GM13976 (cell line): ENCODE data around the gene SMIM24.
A peak's percentile ranks its signal among the peaks of the same experiment; 100 is the strongest.
"Not testable (repeated sequence)": the region's sequence is repeated elsewhere in the genome, so short reads cannot be mapped to it uniquely, and the experiment has no call there.

ENCODE experiments used
- DNase-seq: peaks from one replicate; pipeline ENCODE4 v3.0.0; 2012; ENCODE audit warnings: low spot score
- CTCF ChIP-seq: IDR thresholded peaks from 2 replicates; pipeline ENCODE4 v1.5.1; 2012; ENCODE audit warnings: borderline replicate concordance, mild to moderate bottlenecking; ENCODE audit not compliant: insufficient read depth; ENCODE audit errors: extremely low read depth, missing control alignments, control extremely low read depth
- in situ Hi-C: fragments of 300-500 bp; cut with MboI; formaldehyde crosslinking; loops from one replicate; pipeline ENCODE4 v1.12.0; 2022; ENCODE audit warnings: low sequenced_read_pairs, mixed read lengths, inconsistent platforms; ENCODE audit not compliant: unreplicated experiment

Gene SMIM24

GRCh38 chr19:3508771-3509535 lies 28.6 kb upstream of the SMIM24 start:
- in situ Hi-C loops: no loop called here
- no peak for DNase-seq

GRCh38 chr19:3508121-3508661 lies 27.9 kb upstream of the SMIM24 start:
- in situ Hi-C loops, DNase-seq: not testable (repeated sequence)

More at GRCh38 chr19:3508771-3509535, 28.6 kb upstream of the SMIM24 start:
- no peak for TF ChIP-seq CTCF

- DNase-seq: no peak
- in situ Hi-C loops: no loop called here
- TF ChIP-seq CTCF: no peak
Observed at GRCh38 chr19:3507371-3508120, 27.2 kb upstream of the SMIM24 start.

- in situ Hi-C loops: no loop called here
- TF ChIP-seq CTCF: no peak
- peak; percentile 72 for DNase-seq
Observed at GRCh38 chr19:3506384-3507340, 26.3 kb upstream of the SMIM24 start.

GRCh38 chr19:3505598-3506383 lies 25.5 kb upstream of the SMIM24 start, which contains the start of gene FZR1:
Gene FZR1, plus strand, starts transcription at chr19:3506311. Its CDS starts 16,679 bp downstream, at chr19:3522990.
- in situ Hi-C loops: no loop called here
- TF ChIP-seq CTCF: no peak
- peak; percentile 100 for DNase-seq

GRCh38 chr19:3504735-3505134 lies 24.4 kb upstream of the SMIM24 start:
- DNase-seq: no peak
- TF ChIP-seq CTCF: no peak
- in situ Hi-C loops: no loop called here
